ENCODE results near the gene TMEM272.

TMEM272 gene

DNA sequence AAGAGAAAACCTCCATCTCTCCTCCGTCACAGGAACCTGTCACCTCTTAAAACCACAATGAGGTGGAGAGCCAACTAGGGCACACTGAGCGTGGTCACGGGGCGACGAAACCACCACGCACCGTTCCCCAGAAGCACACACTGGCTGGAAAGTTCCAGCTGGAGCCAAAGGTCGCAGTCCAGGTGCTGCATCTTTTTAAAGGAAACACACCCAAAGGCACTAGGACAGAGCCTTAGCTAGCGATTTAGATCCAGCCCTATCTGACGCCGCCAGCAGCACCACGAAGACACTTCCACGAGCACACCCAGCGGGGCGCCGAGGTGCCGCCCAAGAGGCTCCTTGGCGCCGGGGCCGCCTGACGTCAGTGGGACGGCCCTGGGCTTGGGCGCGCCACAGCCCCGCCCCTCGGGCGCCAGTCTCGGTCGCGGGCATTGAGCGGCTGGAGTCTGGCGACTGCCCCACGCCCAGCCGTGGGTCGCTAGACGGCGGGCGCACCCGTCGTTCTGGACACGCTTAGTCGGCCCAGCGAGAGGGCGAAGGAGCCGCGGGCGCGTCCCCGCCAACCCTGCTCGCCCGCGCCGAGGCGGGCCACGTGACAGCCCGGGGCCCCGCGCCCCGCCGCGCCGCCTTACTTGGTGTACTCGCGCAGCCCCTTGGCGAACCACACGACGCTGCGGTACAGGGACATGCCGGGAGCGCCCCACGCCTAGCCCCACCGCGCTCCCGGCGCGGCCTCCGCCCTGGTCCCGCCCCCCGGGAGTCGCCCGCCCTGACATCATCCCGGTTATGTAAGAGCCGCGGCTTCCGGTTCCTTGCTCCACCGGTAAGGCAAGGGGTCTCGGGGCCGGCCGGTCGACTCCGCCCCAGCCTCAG, 41.3 kb downstream of the TMEM272 start, which contains the start of gene DHRS12:
TSS of gene DHRS12 (minus strand) at position 742 of the 873 bp plus-strand sequence. CDS start 4,504 bp downstream, outside the sequence.
- DNase-seq: peak; percentile 68 to 81 (median 70)

DNA sequence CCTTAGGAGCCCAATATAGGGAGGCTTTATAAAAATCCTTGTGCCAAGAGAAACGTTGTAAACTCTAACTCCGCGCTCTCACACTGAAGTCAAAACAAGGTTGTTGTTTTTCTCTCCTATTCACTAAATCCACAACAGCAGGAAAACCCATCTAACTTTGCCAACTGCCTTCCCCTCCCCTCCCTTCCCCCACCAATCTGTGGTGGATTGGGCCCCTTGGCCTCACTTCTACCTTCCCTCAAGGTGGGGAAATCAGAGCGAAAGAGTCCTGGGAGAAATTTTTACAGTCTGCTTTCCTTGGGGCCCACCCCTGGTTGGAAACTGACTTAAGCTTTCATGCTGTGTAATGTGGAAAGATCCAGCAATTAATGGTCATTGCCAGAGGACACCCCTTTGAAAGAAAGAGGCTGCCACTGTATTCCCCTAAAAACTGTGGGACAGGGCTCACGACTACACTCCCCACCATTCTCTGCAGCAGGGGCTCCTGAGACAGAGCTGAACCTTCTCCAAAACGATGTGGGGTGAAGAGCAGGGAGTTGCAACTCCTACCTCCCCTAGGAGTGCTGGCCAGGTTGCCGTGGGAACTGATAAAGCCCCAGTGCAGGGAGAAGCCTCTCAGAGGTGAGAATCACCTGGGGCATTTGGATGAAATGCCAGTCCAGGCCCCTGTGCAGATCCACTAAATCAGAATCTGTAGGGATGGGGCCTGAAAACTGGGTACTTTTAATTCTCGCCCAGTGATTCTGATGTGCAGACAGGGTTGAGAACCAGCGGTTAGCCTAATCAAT, 42.2 kb downstream of the TMEM272 start:
- peak in 1 of 4 experiments; percentile 29 for DNase-seq

DNA sequence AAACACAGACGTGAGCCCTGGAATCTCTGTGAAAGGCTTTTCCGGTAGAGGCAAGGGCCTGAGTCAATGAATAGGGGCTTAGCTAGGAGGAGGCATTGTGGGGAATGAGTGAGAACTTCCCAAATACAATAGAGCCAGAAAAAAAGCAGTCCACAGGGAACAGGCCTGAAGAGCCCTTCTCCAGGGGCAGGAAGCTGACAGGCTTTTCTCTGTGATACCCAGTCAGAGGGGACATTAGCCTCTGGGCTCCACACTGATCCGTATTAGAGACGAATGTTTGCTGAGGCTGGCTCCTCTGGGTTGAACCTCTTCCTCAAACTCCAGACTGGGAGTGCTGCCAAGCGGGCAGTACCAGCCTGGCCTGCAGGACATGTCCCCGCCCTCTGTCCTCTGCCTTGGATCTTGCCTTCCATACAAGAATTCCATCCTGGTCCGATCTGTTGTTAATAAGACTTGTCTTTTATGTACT, 43.3 kb downstream of the TMEM272 start:
- no peak for DNase-seq

DNA sequence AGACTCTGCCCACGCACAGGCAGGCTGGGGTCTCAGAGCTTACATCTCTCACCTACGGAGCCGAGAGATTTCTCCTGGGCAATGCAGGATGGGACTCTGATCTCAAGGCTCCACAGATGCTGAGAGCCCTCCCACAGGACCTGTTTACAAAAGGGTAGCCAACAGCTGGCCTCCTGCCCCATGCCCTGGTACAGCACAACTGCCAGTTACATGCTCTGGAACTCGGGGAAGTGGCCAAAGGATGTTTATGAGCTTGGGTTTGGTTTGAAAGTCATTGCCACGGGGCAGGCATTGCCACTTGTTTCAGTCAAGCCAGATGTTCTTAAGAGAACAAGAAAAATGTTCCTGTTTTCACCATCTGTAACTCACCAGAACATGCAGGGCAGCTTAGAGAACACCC, 44.5 kb downstream of the TMEM272 start:
- DNase-seq: no peak

DNA sequence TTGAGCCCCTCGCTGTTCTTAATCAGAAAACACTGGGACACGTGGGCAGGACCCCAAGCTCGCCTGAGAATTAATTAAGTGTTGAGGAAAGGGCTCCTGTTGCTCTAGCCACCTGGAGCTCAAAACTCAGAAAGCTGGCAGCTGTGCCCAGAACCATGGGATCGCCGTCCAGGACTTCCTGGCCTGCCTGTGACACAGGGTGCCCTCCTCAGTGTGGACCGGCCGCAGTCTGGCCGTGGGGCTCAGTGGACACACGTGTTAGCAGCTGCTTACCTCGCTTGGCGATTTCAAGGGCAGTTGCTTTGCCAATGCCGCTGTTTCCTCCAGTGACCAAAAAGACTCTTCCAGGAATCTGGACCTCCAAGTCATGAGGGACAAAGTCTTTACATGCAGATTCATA, 45.7 kb downstream of the TMEM272 start:
- DNase-seq: no peak

DNA sequence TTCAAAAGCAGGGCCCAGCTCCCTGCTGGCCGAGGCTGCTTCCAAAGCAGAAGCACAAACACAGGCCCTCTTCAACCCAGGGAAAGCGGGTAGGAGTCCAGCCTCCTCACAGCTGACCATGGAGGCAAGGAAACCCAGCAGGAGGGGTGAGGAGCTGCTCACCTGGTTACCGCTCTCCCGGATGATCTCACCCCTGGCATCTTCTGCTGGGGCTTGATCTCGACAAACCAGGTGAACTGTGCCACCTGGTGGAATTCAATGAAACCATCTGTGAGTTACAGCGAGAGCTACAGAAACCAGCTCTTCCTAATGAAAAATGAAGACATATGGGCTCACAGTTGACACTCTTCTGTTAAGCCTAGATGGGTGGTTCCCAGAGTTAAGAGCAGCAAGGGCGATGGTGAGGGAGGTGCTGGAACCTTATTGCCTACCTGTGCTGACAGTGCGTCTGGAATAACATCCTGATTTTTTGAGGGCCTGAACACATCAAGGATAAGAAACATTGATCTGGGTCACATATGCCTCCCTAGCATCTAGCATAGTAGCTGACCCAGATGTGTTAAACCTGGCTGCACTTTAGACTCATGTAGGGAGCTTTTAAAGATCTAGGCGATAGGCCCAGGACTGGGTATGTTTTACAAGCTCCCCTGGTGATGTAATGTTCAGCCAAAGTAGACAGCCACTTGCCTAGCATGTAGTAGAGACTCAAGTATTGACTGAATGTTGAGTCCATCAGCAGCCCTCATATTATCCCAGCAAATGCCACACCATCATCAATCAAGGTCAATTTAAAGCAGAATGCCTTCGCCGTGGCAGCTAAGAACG, 47.1 kb downstream of the TMEM272 start:
- peak in 1 of 4 experiments; percentile 30 for DNase-seq

DNA sequence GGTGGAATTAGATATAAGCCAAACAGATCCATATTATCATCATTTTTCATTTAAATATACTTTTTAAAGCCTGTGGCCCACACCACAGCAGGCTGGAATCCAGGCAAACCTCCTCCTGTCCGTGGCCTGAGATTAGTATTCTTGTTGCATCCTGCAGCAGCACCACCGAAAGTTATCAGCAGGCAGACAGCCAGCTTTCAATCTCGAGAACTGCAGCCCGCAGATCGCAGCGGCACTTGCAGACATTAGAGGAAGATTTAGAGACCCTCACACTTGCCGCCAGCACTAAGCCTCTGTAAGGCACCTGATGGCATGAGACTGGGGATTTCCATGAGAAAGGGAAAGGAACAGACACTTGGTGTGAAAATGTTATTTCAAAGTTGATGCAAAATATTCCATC, 48.4 kb downstream of the TMEM272 start:
- DNase-seq: no peak

DNA sequence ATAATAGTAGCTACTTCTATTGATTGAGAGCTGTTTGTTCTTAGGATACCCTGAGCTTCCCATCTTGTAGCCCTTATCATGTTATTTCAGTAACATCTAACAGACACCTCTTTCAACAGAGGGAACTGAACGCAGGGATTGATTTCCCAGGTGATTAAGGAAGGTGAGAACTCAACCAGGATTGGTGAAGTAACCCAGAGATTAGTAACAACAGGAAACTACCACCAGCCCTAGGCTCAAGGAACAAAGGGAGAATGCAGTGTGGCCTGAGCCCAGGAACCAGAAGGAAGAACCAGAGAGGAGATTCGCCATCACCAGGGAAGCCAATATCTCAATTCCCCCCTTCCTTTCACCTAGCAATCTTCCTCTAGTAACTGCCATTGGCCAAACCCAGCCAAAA, 49.6 kb downstream of the TMEM272 start:
- DNase-seq: no peak

DNA sequence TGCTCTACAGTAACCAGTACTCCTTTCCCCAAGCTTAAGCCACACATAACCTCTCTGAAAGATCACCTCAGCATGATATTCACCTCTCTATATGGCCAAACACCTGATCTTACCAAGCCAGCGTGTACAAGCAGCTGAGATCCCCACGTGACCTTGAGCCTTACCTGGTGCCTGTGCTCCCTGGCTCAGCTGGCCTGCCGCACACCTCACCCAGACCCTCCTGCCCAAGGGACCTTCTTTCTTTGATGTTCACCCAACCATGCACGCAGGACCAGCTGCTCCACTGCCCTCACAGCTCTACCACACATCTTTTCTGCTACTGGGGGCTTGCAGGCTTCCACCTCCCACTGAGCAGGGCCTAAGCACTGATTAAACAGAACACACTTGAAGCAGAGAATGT, 50.0 kb downstream of the TMEM272 start:
- DNase-seq: no peak

DNA sequence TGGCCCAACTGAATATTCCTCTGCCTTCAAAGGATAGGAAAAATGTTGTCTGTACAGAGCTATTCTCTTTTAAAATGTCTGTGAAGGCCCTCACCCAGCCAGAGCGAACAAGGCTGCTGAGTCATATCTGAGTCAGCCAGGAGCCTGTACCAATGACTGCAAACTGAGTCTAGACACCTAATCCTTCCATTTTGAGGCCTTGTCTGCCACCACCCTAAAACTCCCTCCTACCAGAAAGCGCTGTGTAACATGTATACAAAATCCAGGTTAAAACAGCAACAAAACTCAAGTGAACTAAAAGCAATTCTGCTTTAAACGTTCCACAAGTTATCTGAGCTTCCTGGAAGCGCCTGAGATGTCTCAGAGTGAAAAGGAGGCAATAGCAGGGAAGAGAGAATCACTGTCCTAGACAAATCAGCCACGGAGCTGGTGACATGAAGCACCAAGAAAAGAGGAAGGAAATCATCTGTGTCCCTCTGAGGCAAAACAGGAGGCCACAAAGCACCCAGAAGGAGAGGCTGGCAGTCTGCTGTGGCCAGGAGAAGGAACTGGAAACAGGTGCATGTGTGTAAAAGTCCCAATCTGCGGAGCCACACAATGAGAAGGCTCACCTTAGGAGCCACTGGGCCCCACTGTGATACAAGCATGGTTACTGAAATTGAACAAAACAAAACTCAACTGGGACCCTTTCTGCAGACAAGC, 51.3 kb downstream of the TMEM272 start:
- peak in 1 of 4 experiments; percentile 3 for DNase-seq

DNA sequence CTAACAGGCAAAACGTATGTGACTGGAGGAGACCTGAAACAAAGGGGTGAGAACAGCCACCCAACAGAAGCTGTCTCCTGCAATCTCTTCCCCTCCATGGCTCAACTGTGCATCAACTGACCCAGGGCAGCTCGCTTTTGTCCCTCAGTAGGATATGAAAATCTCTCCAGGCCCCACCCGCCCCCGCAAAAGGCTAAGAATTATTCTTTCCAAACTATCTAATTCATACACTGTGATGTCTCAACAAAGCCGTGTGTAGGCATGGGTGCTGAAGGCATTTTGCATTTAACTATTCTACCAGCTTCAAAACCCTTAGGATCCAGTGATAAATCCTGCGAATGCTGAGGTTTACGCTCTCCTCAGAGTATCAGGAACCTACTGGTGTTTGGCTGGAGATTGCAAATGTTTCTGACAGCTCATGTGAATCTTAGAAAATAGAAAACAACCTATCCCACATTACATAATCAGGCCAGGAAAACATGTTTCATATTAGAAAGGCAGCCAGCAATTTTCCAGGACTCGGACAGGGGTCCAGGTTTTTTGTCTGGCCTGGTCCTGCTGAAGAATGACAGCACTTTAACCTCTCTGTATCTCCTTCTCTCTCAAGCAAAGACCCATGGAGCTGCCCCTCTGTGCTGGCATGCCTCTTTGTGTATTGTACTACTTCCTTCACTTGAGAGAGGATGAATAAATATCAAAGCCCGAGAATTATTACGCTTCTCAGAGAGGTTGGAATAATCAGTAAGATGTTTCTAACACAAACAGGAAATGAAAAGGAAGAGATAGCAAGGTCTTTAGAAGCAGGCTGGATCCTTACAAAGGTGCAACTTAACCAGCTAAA, 58.3 kb downstream of the TMEM272 start:
- DNase-seq: no peak

DNA sequence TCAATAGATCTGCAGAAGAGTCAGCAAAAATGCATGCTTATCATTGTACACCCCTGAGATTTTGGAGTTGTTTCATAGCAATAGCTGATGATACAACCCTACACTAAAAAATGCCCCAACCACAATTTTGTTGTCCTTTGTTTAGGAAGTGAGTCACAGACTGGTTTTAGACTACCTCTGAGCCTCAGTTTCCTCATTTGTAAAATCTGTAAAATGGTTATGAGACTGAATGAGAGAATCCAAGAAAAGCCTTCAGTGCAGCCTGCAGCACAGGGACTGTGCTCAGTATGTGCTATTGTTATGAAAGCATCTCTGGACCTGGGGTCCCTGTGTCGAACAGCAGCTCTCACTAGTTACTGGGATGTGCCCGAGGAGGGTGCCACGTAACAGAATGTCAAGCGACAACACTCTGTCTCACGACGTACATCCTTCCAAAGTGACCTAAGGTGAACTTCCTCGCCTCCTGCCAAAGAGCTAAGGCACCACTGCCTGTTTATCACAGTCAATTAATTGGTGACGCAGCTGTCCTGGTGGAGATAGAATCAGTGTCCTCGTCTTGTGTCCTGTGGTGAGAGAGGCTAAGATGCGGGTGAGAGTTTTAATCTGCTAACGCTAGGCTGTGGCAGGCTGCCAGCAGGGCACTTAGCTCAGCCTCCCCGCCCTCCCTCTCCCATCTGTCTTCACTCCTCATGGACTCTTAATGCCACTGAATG, 59.1 kb downstream of the TMEM272 start:
- no peak for DNase-seq

DNA sequence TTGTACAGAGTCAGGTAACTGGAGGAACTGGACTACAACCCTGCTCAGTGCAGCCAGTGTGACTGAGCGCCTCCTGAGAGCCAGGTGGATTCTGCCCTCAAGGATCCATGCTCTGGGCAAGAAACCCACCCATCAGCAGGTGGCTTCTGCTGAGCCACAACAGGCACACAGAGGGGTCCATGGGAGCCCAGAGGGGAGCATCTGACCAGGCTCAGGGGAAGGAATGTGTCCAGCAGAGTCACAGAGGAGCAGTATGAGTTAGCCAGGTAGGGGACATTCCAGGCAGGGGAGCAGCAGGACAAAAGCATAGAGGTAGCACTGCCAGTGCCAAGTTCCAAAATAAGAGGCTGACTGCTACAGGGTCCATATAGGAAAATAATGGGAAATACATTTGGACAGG, 60.9 kb downstream of the TMEM272 start:
- DNase-seq: no peak

DNA sequence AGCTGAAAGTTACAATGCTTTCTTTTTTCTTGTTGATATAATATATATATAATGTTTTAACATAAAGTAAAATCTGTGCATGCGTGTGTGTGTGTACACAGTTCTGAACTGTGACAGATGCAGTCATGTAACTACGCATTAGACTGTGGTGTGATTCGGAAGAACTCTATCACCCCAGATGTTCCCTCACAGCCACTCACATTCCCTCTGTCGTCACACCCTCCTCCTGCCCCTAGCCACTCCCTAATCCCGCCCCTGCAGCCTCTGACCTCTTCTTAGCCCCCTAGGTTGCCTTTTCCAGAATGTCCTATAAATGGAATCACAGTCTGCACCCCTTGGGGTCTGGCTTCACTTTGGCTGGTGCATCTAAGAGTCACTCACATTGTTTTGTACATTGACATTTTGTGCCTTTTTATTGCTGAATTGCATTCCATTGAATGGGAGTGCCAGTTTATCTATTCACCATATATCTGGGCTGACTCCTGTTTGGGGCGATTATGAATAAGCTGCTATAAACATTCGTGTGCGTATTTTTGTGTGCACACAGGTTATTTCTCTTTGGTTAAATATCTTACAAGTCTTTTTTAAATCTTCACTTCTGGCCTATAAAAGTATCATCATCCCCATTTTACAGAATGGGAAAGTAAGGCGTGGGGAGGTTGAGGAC, 61.4 kb downstream of the TMEM272 start:
- DNase-seq: no peak

DNA sequence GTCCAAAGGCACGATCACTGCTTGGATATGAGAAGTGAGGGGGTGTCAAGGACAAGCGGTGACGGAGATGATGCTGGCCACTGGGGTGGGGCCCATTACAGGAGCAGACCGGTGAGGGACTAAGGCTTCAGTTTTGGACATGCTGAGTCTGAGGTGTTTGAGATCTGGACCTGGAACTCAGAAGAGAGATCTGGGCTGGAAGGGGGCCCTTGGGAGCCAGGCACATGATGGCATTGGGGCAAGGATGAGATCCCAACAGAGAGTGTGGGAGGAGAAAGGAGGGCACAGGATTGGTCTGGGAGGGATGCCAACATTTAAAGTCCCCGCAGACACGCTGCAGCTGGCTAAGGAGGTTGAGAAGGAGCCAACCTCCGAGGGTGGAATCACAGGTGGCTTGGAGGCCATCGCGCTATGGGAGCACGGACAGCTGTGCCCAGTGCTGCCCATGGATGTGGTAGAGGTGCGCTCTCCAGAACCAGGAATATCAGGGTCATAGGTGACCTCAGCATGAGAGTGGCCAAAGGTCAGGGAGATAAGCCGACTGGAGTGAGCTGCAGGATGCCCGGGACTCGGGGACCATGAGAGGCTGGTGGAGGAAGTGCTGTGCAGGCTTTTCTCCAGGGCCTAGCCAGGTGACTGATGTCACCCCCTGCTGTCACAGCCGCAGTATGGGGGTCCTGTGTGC, 62.8 kb downstream of the TMEM272 start:
- DNase-seq: no peak

DNA sequence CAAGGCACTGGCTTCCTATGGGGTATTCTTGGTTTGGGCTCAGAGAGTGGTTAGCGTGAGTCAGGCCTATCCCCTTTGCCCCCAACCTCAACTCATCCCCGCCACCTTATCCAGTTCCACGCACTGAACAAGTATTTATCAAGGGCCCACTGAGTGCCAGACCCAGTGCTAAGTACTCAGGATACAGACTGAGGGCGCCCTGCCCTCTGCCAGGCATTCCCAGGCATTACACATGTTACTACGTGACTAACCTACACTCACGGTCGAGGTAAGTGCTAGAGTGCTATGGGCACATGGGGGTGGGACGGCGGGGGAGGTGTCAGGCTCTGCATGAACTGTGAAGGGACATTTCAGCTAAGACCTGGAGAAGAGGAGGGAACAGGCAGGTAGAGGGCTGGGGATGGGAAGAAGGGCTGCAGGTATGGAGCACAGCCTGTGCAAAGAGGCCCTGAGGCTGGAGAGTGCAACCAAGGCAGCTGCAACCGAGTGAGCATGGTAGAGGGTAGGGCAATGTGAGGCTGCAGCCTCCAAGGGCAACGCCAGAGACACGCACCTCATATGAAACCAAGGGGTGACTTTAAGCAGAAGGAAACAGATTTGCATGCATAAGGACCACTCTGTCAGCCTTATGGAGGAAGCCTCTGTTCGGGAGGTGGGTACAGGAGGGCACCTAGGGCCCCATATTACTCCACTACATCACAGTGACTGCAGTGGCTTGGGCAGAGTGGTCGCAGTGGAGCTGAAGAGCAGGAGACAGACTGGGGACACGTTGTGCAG, 63.5 kb downstream of the TMEM272 start:
- DNase-seq: no peak

DNA sequence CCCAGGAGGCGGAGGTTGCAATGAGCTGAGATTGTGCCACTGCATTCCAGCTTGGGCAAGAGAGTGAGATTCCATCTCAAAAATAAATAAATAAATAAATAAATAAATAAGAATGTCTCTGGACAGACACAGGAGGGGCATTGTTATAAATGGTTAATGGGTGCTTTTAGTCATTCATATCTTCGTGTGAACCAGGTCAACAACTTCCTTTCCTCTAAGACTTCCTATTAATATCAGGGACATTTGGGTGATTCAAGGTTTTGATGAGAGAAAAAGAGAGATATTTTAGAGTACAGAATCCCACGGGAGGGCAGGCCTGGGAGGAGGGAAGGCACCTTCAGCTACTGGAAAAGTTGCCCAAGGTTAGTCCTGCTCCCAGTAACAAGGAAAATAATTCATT, 64.9 kb downstream of the TMEM272 start:
- DNase-seq: no peak

DNA sequence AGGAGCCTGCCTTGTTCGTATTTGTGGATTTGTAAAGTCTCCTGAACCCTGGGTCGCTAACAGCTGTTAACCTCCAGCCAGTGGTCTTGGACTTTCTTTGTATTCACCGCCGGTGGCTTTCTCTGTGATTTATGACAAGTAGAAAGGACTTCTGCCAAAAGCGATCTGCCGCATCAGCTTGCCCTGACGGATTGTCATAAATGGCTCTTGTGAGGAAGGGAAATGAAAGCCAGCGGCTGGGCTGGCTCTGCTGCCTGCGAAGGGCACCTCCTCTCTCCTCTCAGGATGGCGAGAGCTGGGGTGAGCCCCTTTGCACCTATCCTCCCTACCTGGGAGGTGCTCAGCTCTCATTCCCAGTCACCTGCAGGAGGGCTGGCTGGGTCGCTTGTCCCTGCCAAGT, 66.6 kb downstream of the TMEM272 start:
- no peak for DNase-seq

DNA sequence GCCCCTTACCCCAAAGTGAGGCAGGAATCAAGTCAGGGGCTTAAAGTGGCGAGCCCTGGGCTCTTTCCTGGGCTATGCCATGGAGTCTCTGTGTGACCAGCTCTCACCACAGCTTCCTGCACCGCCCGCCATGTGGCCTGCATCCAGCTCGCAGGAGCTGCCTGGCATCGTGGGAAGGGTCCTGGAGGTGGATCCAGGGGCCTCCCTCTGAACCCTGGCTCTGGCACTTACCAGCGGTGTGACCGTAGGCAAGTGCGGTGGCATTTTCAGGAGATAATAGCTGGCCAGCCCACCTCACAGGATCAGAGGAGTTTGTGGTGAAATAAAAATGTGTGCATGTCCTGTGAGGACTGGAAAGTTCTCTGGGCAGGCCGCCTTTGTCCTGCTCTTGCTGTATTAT, 67.1 kb downstream of the TMEM272 start:
- DNase-seq: no peak
